Right lobe of liver (tissue), 6 donors: ENCODE data around the gene SMLR1. TPM values are rescaled to one million over a fixed set of nuclear protein-coding genes. Genes with fewer than 3 reads are reported as not detected.

ENCODE experiments used
- ATAC-seq, 4 donors: fragments of 200-7000 bp; cut with Tn5 transposase; one replicate each; pipeline ENCODE4 v1.9.1; 2020; ENCODE audit warnings: mild to moderate bottlenecking in 4 of 4, moderate library complexity in 4 of 4
- DNase-seq, 3 donors: peaks; one replicate each; pipeline ENCODE4 v3.0.0-alpha.2; 2020
- H3K27ac ChIP-seq, 3 donors: fragments of 200-600 bp; one replicate each; pipeline ENCODE4 v1.8.0; 2022
- H3K27me3 ChIP-seq, 2 donors: fragments of 200-600 bp; one replicate each; pipeline ENCODE4 v1.8.0; 2022
- H3K36me3 ChIP-seq, 4 donors: fragments of 200-600 bp; sonication (generic) in 1 of 4; one replicate each; pipeline versions ENCODE4 v1.5.1 to v1.8.0; 2017 to 2022; ENCODE audit warnings: control low read depth in 1 of 4
- H3K4me1 ChIP-seq, 4 donors: fragments of 200-600 bp; sonication (generic) in 1 of 4; one replicate each; pipeline versions ENCODE4 v1.5.1 to v1.8.0; 2017 to 2022; ENCODE audit warnings: control low read depth in 1 of 4
- H3K4me3 ChIP-seq, 3 donors: fragments of 200-600 bp; one replicate each; pipeline ENCODE4 v1.8.0; 2022
- H3K9me3 ChIP-seq, 4 donors: fragments of 200-600 bp; sonication (generic) in 1 of 4; one replicate each; pipeline versions ENCODE4 v1.5.1 to v1.8.0; 2017 to 2022; ENCODE audit warnings: control low read depth in 1 of 4
- CTCF ChIP-seq, 4 donors: fragments of 200-600 bp in 3 of 4; fragments of 450-650 bp in 1 of 4; IDR thresholded peaks; one replicate each; pipeline versions ENCODE4 v1.5.1 to v1.8.0; 2016 to 2022; ENCODE audit warnings: antibody characterized with exemption in 4 of 4, mild to moderate bottlenecking in 2 of 4
- POLR2A ChIP-seq: fragments of 450-650 bp; IDR thresholded peaks from one replicate; pipeline ENCODE4 v1.6.1; 2017; ENCODE audit warnings: antibody characterized with exemption, mild to moderate bottlenecking
- whole genome bisulfite sequencing: methylation state at CpG from one replicate; pipeline ENCODE4 v1.1.6; 2018; ENCODE audit warnings: low coverage, low lambda C conversion rate; ENCODE audit not compliant: insufficient coverage; ENCODE audit errors: missing lambda C conversion rate; 5-methylcytosine and 5-hydroxymethylcytosine counted together
- intact Hi-C, 2 donors: fragments of 100-400 bp; cut with DNase I; formaldehyde crosslinking; loops; one replicate each; pipeline versions ENCODE4 v1.11.2 to v1.14.1; 2022
- total RNA-seq, 6 experiments: library from RNA; depleted of rRNA in 2 of 6; stranded (reverse); fragments of >200 nt in 2 of 6; fragmentation: NEBNext Ultra II Directional in 3 of 6; extraction: Animal tissue kit (Norgen Biotek cat#: 25700) in 3 of 6; gene quantifications; one replicate each; pipeline versions ENCODE4 v1.1.0 to v1.2.4, GENCODE V29; 2016 to 2023
- donor health status: DM: no; HTN: yes; CAD: no.
- donor health status: DM: no; HTN: no; CAD: no.
- donor health status: DM: no; HTN: no; CAD: no.
- donor health status: DM: no; HTN: yes; CAD: no.
- donor health status: DM: no; HTN: yes; CAD: no.

SMLR1 gene
- total RNA-seq, 6 experiments from 2014 or later: 10.7 to 46.4 (median 20.1) TPM

DNA sequence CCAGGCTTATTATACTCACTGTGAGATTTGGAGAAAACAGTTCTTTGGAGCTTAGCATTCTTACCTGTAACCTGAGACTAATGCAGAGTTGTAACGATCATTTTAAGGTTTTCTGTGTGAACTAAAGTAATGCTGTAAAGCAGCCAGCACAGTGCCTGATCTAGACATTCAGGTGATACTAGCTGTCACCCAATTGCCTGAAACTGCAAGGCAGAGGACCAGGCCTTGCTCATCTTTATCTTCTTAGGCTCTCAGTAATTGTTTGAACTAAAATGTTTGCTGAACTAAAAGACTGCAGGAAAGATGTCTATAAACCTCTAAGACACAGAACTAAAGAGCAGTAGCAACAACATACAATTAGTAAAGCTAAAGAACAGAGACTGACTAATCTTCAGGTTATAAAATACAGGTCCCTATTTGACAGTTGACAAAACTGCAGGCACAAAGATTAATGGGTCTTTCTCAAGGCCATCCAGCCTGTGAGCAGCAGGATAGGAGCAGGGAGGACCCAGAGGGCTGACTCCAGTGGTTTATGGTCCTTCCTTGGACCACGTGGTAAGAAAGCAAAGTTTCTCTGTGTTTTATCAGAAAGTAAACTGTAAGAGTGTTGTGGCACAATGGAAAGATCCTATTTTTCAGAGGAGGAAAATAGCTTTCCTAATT, 31.4 kb downstream of the SMLR1 start:
- DNase-seq (no peak), ATAC-seq (no peak)
- no peaks in the 10 kb centered on the region for H3K27me3 ChIP-seq
- H3K36me3 ChIP-seq: no peaks in the 10 kb centered on the region
- H3K4me3 ChIP-seq: no peak overlapping the region
- WGBS: 56% methylated on average over 2 of the region's 2 CpGs
- intact Hi-C loops: no loop called here
- peaks cover 0 to 26% (median 8%) of the 10 kb centered on the region in 4 donors for H3K4me1 ChIP-seq
- H3K27ac ChIP-seq: peak overlapping the region in 1 of 3 donors; percentile 38
- TF ChIP-seq CTCF (IDR thresholded peaks at IDR 0.05) (no peak), POLR2A (no peak)
- H3K9me3 ChIP-seq: no peaks in the 10 kb centered on the region

DNA sequence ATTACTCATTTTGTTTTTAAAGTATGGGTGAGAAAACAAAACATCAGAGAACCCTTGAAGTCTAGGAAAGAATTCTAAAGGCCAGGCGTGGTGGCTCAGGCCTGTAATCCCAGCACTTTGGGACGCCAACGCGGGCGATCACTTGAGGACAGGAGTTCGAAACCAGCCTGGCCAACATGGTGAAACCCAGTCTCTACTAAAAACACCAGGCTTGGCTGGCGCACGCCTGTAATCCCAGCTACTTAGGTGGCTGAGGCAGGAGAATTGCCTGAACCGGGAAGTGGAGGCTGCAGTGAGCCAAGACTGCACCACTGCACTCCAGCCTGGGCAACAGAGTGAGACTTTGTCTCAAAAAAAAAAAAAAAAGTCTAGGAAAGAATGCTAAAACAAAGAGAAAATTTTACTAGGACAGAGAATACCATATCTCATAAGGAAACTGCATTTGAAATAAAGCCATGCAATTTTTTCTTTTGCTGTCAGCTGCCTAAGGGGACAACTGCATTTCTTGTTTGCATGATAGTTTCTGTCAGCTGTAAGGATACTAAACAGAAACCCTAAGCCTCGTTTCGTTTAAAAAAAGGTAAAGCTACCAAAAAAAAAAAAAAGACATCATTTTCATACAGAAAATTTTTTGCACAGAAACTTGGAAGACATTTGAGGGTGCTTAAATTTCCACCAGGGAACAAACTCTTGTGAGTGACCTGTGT, 32.1 kb downstream of the SMLR1 start:
- intact Hi-C loops: no loop called here
- 81% methylated on average over 3 of the region's 11 CpGs for WGBS

GRCh38 chr6:130862370-130862769, 35.2 kb downstream of the SMLR1 start:
- ATAC-seq (no peak), DNase-seq (no peak)
- intact Hi-C loops: no loop called here
- H3K27me3 ChIP-seq: no peaks in the 10 kb centered on the region
- H3K4me3 ChIP-seq: no peak overlapping the region
- WGBS: 77% methylated on average over 2 of the region's 2 CpGs
- no peaks in the 10 kb centered on the region for H3K36me3 ChIP-seq
- H3K27ac ChIP-seq: peak overlapping the region in 1 of 3 donors; percentile 59
- H3K4me1 ChIP-seq: peaks cover 0 to 33% (median 4%) of the 10 kb centered on the region in 4 donors
- TF ChIP-seq POLR2A: no peak
- TF ChIP-seq CTCF (IDR thresholded peaks at IDR 0.05): no peak
- no peaks in the 10 kb centered on the region for H3K9me3 ChIP-seq

More for the DNA sequence above, 32.1 kb downstream of the SMLR1 start:
- Histone ChIP-seq H3K27me3 (no peaks in the 10 kb centered on the region), H3K27ac (no peak overlapping the region), H3K9me3 (no peaks in the 10 kb centered on the region), H3K4me1 (peaks cover 0 to 26% (median 5%) of the 10 kb centered on the region in 4 donors), H3K4me3 (no peak overlapping the region), H3K36me3 (no peaks in the 10 kb centered on the region)
- TF ChIP-seq CTCF (IDR thresholded peaks at IDR 0.05) (no peak), POLR2A (no peak)
- DNase-seq (no peak), ATAC-seq (no peak)

- H3K4me3 ChIP-seq: peak overlapping the region in 1 of 3 donors; percentile 5
- H3K27ac ChIP-seq: peak overlapping the region; percentile 7 to 61 (median 59)
- DNase-seq (no peak), ATAC-seq (peak; percentile 92 to 96 (median 94))
- H3K36me3 ChIP-seq: no peaks in the 10 kb centered on the region
- H3K27me3 ChIP-seq: no peaks in the 10 kb centered on the region
- no peaks in the 10 kb centered on the region for H3K9me3 ChIP-seq
- intact Hi-C loops: no loop called here
- peaks cover 0 to 27% (median 4%) of the 10 kb centered on the region in 4 donors for H3K4me1 ChIP-seq
- TF ChIP-seq CTCF (IDR thresholded peaks at IDR 0.05): no peak
- no peak for TF ChIP-seq POLR2A
- WGBS: 26% methylated on average over 4 of the region's 4 CpGs
These were observed 36.4 kb downstream of the SMLR1 start for GRCh38 chr6:130863415-130864230.
